OCI-LY7 (cell line): ENCODE data around the gene FAM118B.

Experiments
- CTCF ChIP-seq: fragments of 200-600 bp; sonication (generic); conservative IDR thresholded peaks from 2 replicates; pipeline ENCODE4 v1.5.1; 2014; ENCODE audit warnings: mild to moderate bottlenecking, antibody characterized with exemption, low read length, moderate library complexity, mixed read lengths
- EZH2phosphoT487 ChIP-seq: fragments of 200-600 bp; sonication (generic); IDR thresholded peaks from 2 replicates; pipeline ENCODE4 v1.6.1; 2018; ENCODE audit warnings: low read depth, borderline replicate concordance, mild to moderate bottlenecking, mixed run types, antibody characterized with exemption, low read length, moderate library complexity, mixed read lengths

GRCh38 chr11:126181939-126182730 is 29.4 kb upstream of the FAM118B start:
- TF ChIP-seq CTCF (no peak), EZH2phosphoT487 (no peak)
